Fibroblast of peridontal ligament (primary cell): ENCODE data around the gene PHRF1.

ENCODE experiments used
- DNase-seq: peaks from one replicate; pipeline ENCODE4 v3.0.0-alpha.2; 2010; ENCODE audit errors: extremely low read depth

PHRF1 gene

DNA sequence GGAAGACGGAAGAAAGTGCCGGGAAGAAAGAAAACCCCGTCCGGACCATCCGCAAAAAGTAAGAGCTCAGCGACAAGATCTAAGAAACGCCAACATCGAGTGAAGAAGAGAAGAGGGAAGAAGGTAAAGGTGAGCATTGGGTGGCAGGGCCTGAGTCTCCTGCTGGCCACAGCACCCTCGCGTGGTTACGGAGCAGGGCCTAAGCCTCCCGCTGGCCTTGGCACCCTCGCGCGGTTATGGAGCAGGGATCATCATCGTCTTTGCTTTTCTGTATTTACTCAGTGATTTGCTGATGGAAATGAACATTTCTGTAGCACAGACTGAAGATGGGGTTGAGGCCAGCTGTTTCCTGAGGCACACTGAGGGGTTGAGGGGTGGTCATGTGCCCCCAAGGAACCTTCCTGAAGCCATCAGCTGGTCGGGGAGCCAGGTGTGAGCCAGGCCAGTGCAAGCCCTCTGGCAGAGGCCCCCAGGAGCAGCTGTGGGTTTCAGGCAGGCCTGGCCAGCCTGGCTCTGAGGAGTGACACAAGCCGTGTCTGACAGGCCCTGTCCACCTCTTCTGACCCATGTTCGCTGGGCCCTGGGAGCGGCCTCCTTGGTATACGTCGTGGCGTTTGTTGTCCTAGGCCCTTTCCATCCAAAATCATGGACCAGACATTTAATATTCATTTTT lies 25.4 kb downstream of the PHRF1 start:
- DNase-seq: no peak

DNA sequence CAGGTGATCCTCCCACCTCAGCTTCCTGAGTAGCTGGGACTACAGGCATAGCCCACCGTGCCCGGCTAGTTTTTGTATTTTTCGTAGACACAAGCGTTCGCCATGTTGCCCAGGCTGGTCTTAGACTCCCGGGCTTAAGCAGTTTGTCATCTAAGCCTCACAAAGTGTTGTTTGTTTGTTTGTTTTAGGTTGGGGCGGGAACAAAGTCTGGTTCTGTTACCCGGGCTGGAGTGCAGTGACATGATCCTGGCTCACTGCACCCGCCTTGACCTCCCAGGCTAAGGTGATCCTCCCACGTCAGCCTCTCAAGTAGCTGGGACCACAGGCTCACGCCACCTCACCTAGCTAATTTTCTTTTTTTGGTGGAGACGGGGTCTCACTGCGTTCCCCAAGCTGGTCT lies 26.9 kb downstream of the PHRF1 start:
- DNase-seq: no peak

DNA sequence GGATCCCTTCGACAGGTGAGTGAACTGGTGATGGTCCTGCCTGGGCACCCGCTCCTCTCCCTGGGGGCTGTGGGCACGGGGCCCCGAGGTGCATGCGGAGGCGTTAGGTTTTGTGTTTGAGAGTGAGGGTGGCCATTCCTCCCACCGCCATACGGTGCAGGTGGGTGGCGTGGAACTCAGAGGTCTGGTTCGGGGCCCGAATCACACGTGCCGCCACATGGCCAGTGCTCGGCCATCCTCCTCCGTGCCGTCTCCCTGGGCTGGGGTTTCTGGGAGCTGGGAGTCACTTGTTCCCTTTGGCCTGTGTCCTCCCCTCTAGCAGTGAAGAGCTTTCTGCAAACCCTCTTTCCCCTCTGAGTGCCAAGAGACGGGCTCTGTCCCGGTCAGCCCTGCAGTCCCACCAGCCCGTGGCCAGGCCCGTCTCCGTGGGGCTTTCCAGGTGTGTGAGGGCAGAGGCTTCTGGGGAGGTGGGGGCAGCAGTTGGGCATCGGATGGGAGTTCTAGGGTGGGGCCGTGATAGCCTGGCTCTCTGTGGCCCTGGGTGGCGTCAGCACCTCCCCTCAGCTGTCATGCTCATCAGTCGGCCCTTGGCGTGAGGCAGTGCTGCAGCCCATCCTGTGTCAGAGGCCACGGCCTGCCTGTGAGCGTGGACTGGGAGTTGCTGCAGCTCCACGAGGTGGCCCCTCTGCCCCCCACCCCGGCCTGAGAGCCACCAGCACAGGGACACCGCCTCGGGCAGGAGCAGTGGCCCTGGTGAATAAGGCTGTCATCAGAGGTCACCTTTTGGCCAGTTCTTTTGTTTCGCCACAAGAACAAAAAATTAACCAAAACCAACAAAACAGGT lies 29.2 kb downstream of the PHRF1 start:
- DNase-seq: no peak

DNA sequence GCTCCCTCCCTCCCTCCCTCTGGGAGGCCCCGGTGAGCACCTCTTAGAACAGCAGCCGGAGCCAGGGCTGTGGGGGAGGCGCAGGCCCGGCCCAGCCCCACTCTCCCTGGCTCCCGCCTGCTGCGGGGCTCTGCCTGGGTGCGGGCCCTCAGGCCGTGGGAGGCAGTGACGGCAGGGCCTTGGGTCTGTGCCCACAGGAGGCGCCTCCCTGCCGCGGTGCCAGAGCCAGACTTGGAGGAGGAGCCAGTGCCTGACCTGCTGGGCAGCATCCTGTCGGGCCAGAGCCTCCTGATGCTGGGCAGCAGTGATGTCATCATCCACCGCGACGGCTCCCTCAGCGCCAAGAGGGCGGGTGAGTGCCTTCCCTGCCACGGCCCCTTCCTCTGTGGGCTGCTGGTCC lies 30.0 kb downstream of the PHRF1 start:
- DNase-seq: no peak

DNA sequence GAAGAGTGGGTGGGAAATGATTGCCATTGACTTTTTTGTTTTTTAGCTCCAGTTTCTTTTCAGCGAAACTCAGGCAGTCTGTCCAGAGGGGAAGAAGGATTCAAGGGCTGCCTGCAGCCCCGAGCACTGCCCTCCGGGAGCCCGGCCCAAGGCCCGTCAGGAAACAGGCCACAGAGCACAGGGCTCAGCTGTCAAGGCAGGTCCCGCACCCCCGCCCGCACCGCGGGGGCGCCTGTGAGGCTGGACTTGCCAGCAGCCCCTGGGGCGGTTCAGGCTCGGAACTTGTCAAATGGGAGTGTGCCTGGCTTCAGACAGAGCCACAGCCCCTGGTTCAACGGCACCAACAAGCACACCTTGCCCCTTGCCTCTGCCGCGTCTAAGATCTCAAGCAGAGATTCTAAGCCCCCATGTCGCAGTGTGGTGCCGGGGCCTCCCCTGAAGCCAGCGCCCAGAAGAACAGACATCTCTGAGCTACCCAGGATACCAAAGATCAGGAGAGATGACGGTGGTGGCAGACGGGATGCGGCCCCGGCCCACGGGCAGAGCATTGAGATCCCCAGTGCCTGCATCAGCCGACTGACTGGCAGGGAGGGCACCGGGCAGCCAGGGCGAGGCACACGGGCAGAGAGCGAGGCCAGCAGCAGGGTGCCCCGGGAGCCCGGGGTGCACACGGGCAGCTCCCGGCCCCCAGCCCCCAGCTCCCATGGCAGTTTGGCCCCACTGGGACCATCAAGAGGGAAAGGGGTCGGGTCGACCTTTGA lies 30.9 kb downstream of the PHRF1 start:
- DNase-seq: no peak

DNA sequence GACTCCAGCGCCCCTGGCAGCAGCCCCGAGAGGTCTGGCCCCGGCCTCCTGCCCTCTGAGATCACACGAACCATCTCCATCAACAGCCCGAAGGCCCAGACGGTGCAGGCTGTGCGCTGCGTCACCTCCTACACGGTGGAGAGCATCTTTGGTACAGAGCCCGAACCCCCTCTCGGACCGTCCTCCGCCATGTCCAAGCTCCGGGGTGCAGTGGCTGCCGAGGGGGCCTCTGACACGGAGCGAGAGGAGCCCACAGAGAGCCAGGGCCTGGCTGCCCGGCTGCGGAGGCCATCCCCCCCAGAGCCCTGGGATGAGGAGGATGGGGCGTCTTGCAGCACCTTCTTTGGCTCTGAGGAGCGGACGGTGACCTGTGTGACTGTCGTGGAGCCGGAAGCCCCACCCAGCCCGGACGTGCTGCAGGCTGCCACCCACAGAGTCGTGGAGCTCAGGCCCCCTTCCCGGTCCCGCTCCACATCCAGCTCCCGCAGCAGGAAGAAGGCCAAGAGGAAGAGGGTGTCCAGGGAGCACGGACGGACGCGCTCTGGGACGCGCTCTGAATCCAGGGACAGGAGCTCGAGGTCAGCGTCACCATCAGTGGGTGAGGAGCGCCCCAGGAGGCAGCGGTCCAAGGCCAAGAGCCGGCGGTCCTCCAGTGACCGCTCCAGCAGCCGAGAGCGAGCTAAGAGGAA lies 31.8 kb downstream of the PHRF1 start:
- no peak for DNase-seq

DNA sequence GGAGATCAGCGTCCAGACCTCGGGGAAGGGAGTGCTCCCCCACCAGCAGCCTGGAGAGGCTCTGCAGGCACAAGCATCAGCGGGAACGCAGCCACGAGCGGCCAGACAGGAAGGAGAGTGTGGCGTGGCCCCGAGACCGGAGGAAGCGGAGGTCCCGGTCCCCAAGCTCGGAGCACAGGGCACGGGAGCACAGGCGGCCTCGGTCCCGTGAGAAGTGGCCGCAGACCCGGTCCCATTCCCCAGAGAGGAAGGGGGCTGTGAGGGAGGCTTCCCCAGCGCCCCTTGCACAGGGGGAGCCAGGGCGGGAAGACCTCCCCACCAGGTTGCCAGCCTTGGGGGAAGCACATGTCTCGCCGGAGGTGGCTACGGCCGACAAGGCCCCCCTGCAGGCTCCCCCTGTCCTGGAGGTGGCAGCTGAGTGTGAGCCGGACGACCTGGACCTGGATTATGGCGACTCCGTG lies 32.6 kb downstream of the PHRF1 start:
- DNase-seq: no peak

DNA sequence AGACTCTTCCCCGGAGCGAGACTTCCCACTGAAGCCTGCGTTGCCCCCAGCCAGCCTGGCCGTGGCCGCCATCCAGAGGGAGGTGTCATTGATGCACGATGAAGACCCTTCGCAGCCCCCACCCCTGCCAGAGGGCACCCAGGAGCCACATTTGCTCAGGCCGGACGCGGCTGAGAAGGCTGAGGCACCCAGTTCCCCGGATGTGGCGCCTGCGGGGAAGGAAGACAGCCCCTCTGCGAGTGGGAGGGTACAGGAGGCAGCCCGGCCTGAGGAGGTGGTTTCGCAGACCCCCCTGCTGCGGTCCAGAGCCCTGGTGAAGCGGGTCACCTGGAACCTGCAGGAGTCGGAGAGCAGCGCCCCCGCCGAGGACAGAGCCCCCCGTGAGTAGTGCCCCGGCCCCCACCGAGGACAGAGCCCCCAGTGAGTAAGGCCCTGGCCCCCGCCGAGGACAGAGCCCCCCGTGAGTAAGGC lies 33.1 kb downstream of the PHRF1 start:
- no peak for DNase-seq

DNA sequence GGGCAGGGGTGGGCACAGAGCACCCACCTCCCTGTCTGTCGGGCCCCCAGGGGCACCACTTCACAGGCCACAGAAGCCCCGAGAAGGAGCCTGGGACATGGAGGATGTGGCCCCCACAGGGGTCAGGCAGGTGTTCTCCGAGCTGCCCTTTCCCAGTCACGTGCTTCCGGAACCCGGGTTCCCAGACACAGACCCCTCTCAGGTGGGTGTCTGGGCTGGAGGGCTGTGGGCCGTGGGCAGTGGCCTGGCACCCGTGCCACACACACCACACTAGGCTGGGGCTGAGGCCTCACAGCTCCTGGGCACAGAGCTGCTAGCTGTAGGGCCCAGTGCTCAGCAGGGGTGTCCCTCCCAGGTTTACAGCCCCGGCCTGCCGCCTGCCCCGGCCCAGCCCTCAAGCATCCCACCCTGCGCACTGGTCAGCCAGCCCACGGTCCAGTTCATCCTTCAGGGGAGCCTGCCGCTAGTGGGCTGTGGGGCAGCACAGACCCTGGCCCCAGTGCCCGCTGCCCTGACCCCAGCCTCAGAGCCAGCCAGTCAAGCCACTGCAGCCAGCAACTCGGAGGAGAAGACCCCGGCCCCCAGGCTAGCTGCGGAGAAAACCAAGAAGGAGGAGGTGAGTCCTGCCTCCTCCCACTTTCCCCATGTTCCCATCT lies 34.0 kb downstream of the PHRF1 start:
- no peak for DNase-seq

DNA sequence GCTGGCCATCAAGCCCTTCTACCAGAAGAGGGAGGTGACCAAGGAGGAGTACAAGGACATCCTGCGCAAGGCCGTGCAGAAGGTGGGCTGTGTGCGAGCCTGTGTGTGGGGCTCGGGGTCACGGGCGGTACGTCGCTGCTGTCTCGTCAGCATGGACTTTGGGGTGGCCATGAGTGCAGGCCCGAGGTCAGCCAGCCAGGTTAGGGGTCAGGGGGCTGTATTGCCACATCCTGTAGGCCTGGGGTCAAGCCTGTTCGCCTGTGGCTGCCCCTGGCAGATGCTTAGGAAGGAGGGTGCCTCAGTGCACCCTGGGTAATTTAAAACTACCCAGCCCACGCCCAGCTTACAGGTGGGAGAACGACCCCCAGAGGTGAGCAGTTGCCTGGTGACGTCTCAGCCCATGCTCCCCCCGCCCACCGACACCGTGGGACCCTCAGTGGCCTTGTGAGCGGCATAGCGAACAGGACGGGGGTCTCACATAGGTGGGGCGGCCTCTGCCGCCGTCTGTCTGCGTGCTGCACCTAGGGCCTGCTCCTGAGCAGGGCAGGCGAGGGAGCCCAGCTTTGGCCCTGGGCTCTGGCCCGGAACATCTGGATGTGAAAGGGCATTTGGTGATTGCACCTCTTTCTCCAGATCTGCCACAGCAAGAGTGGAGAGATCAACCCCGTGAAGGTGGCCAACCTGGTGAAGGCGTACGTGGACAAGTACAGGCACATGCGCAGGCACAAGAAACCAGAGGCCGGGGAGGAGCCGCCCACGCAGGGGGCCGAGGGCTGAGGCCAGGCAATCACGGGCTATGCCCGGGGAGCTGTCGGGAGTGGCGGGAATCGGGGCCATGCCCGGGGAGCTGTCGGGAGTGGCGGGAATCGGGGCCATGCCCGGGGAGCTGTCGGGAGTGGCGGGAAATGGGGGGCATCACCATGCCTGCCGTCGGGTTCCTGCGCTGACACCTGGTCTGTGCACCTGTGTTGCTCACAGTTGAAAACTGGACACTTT lies 35.0 kb downstream of the PHRF1 start:
- DNase-seq: no peak

DNA sequence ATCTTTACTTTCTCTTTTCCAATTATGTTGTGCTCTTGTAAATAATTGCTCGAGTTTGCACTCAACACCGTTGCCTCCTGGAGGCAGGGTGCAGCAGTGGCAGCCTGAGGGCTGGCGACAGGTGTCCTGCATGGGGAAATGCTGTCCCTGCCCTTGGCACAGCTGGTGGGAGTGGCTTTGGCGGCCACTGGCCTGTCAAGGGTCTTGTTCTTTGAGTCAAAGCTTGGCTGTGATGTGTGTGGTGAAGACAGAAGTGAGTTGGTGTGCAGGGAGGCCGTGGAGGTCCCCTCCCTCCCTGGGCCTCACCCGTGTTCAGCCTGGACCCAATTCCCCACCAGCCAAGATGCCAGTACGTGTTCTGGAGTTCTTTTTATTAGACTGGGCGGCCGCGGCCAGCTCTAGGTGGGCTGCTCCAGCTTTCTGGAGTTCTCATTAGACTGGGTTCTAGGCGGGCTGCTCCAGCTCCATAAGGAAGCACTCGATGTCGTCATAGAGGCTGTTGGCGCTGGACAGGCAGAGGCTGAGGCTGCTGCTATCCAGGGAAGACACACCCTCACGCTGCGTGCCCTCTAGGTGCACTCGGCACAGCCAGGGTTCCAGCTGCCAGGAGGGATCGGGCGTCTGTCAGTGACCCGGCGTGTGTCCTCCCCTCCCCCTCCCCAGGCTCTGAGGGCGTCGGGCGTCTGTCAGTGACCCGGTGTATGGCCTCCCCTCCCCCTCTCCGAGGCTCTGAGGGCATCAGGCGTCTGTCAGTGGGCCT lies 36.1 kb downstream of the PHRF1 start:
- DNase-seq: no peak

DNA sequence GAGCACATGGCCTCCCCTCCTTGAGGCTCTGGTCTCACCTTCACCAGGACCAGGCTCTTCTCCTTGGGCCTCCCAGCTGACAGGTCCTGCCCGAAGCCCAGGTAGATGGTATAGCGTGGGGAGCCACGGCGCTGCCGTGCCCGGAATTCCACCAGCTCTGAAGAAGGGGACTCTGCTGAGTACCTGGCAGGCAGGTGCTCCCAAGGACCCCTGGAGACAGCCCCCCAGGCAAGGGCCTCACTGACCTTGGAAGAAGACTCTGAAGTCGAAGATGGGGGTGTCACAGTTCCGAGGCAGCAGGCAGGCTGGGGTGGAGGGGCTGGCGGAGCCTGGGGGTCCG lies 36.7 kb downstream of the PHRF1 start:
- DNase-seq: no peak

DNA sequence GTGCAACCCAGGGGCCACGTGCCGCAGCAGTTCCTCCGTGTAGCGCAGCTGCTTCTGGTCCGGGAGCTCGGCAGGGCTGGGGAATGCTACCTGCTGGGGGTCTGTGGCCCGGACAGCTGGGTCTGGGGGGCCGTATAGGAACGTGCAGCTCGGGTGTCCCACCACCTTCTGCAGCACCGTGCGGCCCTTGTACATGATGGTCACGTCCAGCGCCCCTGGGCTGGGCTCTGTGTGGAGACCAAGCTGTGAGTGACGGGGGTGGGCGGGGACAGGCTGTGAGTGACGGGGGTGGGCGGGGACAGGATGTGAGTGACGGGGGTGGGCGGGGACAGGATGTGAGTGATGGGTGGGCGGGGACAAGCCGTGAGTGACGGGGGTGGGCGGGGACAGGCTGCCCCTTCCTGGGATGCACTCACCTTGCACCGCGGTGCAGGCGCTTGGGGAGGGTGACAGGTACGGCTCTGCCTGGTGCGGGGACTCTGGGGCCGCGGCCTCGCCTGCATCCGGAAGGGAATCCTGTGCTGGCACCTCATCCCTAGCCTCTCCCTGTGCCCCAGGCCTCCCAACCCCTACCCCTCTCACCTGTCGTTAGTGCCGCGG lies 37.2 kb downstream of the PHRF1 start:
- DNase-seq: no peak

DNA sequence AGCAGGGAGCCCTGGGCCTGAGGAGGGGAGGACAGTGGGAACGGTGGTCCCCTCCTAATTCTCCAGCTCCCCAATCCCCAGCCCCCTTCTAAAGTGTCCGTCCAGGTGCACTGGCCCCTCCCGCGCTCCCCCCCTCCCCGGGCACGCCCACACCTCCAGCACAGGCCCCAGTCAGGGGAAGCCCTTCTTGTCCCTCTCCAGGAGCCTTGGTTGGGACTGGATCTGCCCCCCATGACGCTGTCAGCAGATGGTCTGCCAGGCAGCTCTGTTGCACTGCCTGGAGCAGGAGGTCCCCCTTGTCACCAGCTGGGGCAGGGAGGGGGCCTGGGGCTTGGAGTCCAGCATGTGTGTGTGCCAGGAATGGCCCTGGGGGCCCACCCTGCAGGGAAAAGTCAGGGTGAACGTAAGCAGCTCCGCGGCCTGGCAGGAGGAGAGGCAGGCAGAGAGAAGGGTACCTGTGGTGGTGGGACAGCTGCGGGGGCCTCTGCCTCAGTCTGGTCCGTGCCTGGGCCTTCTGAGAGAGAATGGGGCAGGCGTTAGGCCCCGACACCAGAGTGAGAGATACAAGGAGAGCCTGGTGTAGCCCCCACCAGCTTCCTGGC lies 37.9 kb downstream of the PHRF1 start:
- DNase-seq: no peak

DNA sequence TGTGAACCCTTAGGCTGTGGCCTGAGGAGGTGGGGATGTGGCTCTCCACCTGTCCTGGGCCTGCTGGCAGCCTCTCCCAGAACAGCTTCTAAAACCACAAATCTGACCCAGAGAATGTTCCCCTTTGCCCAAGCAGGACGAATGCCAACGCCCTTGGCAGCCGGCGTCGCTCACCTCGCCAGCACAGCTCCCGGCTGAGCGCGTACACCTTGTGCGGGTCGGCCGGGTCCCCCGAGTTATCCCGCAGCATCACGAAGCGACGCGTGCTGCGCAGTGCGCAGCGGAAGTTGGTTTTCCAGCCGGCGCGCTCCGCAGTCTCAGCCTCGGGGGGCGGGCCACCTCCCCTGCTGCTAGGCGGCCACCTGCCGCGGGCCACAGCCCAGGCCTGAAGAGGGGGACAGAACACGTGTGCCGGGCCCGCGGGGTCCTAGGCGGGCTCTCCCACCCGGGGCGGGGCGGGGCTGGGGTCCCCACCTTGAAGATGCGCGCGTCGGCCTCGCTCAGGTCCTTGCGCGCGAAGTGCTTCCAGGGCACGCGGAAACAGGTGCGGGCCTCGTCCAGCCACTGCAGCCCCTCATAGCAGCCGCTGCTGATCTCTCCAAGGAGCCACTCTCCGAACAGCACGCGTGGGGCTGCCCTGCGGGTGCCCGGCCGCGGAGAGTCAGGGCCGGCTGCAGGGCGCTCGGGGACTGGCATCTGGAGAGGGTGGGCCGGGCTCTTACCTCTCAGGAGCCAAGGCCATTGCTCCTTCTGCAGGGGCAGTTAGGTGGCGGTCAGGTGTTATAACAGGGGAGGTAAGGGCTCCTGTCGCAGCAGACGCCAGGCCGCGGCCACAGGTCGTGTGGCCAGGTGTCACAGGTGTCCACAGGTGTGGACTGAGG lies 38.6 kb downstream of the PHRF1 start:
- no peak for DNase-seq

DNA sequence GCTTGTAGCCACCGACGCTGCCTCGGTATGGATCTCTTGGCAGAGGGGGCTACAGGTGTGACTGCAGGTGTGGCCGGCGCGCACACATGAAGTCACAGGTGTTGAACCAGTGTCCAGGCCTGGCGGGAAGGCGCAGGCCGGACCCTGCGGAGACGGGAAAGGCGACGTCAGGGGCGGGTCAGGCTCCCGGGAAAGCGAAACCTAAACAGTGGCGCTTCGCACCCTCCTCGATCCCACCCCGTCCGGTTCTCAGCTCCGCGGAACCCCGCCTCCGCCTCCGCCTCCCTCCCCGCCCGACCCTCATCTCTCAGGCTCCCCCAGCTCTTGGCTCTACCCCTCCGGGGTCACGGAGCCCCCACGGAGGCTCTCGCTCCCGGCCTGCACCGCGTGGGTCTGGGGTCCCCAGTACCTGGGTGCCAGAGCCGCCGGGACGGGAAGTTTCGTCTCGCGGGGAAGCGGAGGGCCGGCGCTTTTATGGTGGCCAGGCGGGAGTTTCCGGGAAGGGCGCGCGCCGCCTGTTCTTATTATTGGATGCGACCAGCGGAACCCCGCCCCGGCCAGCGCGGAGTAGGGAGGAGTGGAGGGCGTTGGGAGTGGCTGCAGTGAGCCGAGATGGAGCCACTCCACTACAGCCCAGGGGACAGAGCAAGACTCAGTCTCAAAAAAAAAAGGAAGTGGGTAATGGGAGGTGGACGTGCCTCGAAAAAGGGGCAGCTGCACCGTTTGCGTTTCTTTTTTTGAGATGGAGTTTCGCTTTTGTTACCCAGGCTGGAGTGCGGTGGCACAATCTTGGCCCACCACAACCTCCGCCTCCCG lies 39.4 kb downstream of the PHRF1 start, which contains the start of gene IRF7:
Gene IRF7, minus strand, starts transcription at position 447 of the 816 bp plus-strand sequence. CDS start 586 bp downstream, outside the sequence.
- DNase-seq: peak; percentile 84
